GM19468 (cell line): ENCODE data around the gene TMTC2.

Experiments
- ATAC-seq: cut with Tn5 transposase; IDR thresholded peaks from one replicate; pipeline ENCODE4 v1.9.1; 2021; ENCODE audit warnings: mild to moderate bottlenecking, moderate library complexity, moderate number of reproducible peaks; ENCODE audit not compliant: unreplicated experiment; ENCODE audit errors: extremely low read depth

Gene TMTC2

DNA sequence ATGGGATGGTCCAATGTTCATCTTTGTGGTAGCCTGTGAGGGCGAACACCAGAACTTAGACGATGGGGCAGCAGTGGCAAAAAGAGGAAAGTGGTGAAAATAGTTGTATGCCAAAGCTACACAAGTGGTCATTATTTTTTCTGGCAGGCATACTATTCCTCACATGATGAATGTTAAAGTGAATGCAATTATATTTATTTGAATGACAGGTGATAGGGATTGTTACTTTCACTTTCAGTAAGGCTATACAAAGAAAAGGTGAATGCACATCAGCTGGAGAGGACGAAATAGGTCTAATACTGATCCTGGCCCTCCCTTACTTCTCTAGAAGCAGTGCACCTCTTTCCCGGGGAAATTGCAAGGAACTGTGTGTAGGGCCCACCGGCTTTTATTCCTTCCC lies 470.1 kb downstream of the TMTC2 start:
- no peak for ATAC-seq

- ATAC-seq, result no peak
Observed at GRCh38 chr12:83157604-83158003, 470.9 kb downstream of the TMTC2 start.

DNA sequence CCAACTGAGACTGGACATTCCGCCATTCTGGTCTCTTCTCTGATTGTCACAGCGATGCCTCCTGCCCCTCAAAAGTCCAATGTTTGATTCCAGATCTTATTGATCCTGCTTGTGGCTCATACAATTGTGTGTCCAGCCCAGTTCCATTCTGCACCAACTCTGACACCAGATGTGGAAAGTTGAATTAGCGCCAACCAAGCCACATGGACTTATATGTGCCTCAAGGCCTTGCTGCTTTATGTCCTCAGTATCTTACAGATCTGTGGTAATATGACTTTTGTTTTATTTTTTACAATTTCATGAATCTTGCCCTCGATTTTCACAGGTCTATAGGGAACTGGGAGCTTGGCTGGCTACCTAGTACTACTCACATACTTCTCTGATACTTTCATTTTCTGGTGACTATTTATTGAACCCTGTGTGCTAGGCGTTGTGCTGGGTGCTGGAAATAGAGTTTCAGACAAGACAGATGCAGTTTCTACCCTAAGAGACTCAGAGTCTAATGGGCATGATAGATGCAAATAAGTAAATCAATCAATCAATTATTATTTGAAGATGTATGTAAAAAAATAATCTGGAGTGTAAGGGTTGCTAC lies 472.0 kb downstream of the TMTC2 start:
- ATAC-seq, result no peak

DNA sequence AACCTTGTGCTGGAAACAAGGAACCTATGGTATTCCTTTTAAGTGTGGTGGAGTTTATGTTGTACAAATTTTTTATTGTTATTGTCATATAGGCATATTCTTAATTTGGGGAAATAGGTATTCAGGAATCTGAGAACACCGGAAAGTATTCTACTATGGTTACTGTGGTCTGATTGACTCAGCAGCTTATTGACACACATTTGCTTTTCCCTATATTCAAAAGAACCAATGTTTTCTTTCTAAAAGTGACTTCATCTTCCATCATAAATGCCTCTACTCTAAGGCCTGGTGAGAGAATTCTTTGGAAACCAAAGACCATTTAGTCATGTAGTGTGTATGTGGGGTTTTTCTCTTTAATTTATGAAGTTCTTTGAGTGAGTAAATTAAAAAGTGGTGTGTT lies 474.8 kb downstream of the TMTC2 start:
- no peak for ATAC-seq

GRCh38 chr12:83168751-83169150 lies 482.0 kb downstream of the TMTC2 start:
- ATAC-seq, result no peak

DNA sequence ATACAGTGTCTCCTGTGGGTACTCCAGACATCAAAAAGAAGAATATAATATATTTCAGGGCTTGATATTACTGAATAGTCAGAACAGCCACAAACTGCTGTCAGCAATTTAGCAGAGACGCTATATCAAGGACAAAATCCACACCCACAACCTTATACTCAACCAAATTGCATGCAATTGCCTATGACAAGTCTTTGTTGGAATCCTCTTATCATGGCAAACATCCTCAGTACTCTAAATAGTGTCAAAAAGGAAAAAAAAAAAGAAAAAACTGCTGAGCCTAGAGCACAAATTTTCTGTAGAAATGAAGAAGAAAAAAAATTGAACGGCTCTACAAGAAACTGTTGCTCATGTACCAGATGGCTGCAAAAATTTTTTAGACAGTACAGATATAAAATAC lies 485.7 kb downstream of the TMTC2 start:
- ATAC-seq, result no peak

DNA sequence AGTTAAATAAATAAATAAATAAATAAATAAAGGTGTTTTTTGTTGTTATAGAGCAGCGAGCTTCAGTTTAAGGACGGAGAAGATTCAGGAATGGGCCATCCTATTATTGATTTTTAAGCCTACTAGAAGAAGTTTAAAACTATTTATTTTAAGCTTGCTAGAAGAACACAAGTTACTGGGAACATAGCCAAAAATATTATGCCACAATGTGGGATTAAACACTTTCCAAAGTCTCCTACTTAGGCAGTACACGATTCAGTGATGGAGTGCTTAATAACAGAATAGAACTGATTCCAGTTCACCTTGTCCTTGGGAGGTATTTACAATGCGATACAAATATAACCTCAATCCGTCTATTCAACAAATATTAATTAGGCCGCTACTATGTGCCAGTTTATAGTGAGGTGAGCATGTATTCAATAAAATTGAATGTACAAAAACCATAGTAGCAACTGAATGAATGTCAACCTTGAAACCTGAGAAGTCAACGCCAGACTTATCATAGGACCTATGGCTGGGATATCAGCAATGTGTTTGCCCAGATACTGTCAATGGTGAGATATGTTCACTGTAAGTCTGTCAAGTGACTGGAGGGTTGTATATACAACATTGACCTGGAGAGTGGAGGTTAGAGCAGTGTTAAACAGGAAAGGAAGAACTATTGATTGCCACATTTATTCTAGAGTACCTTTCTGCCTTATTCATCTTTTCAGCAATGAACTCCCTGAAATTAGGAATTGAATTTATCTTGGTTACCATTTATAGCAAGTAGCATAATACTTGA lies 486.4 kb downstream of the TMTC2 start:
- no peak for ATAC-seq

DNA sequence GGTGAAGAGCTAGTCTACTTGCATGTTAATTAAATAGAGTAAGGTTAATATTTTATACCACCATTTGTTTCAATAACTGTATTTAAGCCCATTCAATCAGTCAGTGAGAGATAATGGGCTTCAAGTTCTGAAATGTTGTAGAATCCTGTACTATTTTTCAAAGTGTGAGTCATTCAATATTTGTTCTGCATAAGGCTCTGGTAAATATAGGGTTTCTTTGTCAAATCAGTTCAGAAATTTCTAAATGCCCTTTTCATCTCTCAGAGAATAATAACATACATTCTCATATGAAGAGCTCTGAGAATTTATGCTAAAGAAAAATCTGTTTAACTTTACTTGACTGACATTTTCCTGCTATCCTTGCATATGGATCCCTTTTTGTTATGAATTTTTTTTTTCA lies 493.3 kb downstream of the TMTC2 start:
- ATAC-seq, result no peak

- ATAC-seq, result no peak
Observed at GRCh38 chr12:83181074-83181473, 494.4 kb downstream of the TMTC2 start.

GRCh38 chr12:83183132-83183531 lies 496.4 kb downstream of the TMTC2 start:
- no peak for ATAC-seq
